GM23338 (cell line): ENCODE measurements around the gene ABCF3.

Experiments
- EZH2 ChIP-seq: fragments of 200-600 bp; sonication (generic); IDR thresholded peaks from one replicate; pipeline ENCODE4 v1.8.0; 2017; ENCODE audit warnings: antibody characterized with exemption, mild to moderate bottlenecking, low read depth; ENCODE audit not compliant: unreplicated experiment
- EZH2phosphoT487 ChIP-seq: fragments of 200-600 bp; sonication (generic); IDR thresholded peaks from one replicate; pipeline ENCODE4 v1.8.1; 2018; ENCODE audit warnings: antibody characterized with exemption; ENCODE audit not compliant: unreplicated experiment
- POLR2AphosphoS5 ChIP-seq: IDR thresholded peaks from 2 replicates; pipeline ENCODE4 v1.6.1; 2016; ENCODE audit warnings: antibody characterized with exemption, low read depth
- ZNF331 ChIP-seq: fragments of 250-450 bp; sonication (Bioruptor Pico); IDR thresholded peaks from 2 replicates; pipeline ENCODE4 v1.5.0; 2020; ENCODE audit warnings: low read depth, mild to moderate bottlenecking, moderate library complexity
- TF ChIP-seq, protein P1 (sequence below), 2 experiments: fragments of 200-600 bp in 1 of 2; sonication (generic) in 1 of 2; conservative IDR thresholded peaks; 2 replicates each; pipeline versions ENCODE4 v1.5.1 to v1.6.1; 2016 to 2017; ENCODE audit warnings: antibody characterized with exemption in 2 of 2, low read depth in 2 of 2, mild to moderate bottlenecking in 2 of 2, moderate library complexity in 1 of 2
- TF ChIP-seq, protein P2 (sequence below): IDR thresholded peaks from one replicate; pipeline ENCODE4 v1.6.1; 2018; ENCODE audit warnings: antibody characterized with exemption; ENCODE audit not compliant: unreplicated experiment

DNA sequence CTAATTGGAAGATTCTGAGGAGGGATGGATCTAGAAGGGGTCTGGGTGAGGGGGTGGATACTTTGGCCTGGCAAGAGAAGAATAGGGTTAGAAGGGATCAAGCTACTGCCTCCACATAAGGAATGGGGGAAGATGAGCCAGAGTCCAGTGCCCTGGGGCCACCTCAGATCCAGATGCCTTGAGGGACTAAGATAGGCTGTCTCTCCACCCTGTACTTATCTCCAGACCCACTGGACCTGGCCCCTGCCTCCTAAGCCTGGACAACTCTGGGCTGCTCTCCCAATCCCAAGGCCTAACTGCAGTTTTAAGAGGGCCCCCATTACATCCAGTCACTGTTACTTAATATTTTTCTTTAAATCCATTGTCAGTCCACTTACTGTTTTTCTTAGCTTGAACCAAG lies 28.8 kb upstream of the ABCF3 start:
- TF ChIP-seq, protein P1, sequence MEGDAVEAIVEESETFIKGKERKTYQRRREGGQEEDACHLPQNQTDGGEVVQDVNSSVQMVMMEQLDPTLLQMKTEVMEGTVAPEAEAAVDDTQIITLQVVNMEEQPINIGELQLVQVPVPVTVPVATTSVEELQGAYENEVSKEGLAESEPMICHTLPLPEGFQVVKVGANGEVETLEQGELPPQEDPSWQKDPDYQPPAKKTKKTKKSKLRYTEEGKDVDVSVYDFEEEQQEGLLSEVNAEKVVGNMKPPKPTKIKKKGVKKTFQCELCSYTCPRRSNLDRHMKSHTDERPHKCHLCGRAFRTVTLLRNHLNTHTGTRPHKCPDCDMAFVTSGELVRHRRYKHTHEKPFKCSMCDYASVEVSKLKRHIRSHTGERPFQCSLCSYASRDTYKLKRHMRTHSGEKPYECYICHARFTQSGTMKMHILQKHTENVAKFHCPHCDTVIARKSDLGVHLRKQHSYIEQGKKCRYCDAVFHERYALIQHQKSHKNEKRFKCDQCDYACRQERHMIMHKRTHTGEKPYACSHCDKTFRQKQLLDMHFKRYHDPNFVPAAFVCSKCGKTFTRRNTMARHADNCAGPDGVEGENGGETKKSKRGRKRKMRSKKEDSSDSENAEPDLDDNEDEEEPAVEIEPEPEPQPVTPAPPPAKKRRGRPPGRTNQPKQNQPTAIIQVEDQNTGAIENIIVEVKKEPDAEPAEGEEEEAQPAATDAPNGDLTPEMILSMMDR (conservative IDR thresholded peaks at IDR 0.05; ENCODE audit: low read depth in 2 of 2), result no peak
- TF ChIP-seq EZH2, result no peak
- no peak for TF ChIP-seq ZNF331 (CRISPR knock-in tag)
- no peak for TF ChIP-seq POLR2AphosphoS5
- TF ChIP-seq, protein P2, sequence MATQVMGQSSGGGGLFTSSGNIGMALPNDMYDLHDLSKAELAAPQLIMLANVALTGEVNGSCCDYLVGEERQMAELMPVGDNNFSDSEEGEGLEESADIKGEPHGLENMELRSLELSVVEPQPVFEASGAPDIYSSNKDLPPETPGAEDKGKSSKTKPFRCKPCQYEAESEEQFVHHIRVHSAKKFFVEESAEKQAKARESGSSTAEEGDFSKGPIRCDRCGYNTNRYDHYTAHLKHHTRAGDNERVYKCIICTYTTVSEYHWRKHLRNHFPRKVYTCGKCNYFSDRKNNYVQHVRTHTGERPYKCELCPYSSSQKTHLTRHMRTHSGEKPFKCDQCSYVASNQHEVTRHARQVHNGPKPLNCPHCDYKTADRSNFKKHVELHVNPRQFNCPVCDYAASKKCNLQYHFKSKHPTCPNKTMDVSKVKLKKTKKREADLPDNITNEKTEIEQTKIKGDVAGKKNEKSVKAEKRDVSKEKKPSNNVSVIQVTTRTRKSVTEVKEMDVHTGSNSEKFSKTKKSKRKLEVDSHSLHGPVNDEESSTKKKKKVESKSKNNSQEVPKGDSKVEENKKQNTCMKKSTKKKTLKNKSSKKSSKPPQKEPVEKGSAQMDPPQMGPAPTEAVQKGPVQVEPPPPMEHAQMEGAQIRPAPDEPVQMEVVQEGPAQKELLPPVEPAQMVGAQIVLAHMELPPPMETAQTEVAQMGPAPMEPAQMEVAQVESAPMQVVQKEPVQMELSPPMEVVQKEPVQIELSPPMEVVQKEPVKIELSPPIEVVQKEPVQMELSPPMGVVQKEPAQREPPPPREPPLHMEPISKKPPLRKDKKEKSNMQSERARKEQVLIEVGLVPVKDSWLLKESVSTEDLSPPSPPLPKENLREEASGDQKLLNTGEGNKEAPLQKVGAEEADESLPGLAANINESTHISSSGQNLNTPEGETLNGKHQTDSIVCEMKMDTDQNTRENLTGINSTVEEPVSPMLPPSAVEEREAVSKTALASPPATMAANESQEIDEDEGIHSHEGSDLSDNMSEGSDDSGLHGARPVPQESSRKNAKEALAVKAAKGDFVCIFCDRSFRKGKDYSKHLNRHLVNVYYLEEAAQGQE, result no peak
- no peak for TF ChIP-seq EZH2phosphoT487
